Activated naive CD8-positive, alpha-beta T cell (primary cell): ENCODE measurements around the gene KCNIP2.

ENCODE experiments used
- H3K27ac Mint-ChIP-seq: one replicate; pipeline ENCODE4 v1.8.0; 2021; ENCODE audit warnings: mixed read lengths
- H3K27me3 Mint-ChIP-seq: one replicate; pipeline ENCODE4 v1.8.0; 2021; ENCODE audit warnings: mixed read lengths
- H3K36me3 Mint-ChIP-seq: one replicate; pipeline ENCODE4 v1.8.0; 2021; ENCODE audit warnings: mixed read lengths
- H3K4me1 Mint-ChIP-seq: one replicate; pipeline ENCODE4 v1.8.0; 2021; ENCODE audit warnings: low read depth, mixed read lengths
- H3K4me3 Mint-ChIP-seq: one replicate; pipeline ENCODE4 v1.8.0; 2021; ENCODE audit warnings: mild to moderate bottlenecking, mixed read lengths
- H3K9me3 Mint-ChIP-seq: one replicate; pipeline ENCODE4 v1.8.0; 2021; ENCODE audit warnings: low read depth, mixed read lengths

The KCNIP2 gene

DNA sequence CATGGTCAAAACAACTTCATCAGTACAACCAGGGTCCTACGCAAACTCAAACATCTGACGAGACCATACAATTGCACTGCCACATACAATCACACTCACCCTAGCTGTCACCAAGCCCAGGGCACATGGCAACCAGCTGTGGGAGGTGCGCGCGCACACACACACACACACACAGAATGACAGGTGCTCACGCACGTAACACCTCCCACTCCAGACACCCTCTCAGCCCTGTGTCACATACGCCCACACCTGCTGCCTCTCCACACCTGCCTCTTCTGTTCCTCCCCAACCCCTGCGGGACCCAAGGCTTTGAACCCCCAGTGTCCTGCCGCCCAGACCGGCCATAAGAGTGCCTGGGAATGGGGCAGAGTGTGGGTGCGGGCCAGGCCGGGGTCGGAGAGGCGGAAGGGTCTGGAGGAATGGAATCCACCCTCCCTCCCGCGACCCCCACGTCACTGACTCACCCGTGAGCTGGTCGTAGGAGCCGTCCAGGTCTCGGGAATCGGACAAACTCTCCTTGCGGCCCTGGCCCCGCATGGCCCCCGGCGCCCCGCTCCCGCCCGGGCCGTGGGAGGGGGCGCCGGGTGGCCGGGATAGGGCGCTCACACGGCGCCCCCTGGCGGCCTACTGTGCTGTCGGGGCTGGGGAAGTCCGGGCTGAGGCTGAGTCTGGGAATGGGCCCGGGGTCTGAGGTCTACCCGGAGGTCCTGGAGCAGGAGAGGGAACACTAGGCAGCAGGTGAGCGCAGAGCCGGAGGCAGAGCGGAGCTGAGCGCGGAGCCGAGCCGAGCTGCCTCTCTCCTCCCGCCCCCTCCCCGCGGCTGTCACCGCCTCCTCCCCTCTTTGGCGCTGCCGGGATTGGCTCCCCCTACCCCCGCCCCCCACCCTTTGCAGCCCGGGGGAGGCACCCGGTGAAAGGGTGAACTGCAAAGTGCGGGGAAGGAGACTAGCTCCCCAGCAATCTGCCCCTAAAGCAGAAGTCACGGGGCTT, at the start of gene KCNIP2:
Gene KCNIP2 (minus strand): TSS at position 769 of the 990 bp plus-strand sequence. CDS start 232 bp downstream, at position 537.
- no peak within 1 kb of the TSS for H3K27ac Mint-ChIP-seq
- H3K4me1 Mint-ChIP-seq, result peaks cover 47% of the 10 kb centered on the region
- no peaks in the 10 kb centered on the region for H3K9me3 Mint-ChIP-seq
- peak within 1 kb of the TSS; percentile 83 for H3K4me3 Mint-ChIP-seq
- peaks cover 15% of the 10 kb centered on the region for H3K36me3 Mint-ChIP-seq
- peaks cover 5% of the 10 kb centered on the region for H3K27me3 Mint-ChIP-seq

DNA sequence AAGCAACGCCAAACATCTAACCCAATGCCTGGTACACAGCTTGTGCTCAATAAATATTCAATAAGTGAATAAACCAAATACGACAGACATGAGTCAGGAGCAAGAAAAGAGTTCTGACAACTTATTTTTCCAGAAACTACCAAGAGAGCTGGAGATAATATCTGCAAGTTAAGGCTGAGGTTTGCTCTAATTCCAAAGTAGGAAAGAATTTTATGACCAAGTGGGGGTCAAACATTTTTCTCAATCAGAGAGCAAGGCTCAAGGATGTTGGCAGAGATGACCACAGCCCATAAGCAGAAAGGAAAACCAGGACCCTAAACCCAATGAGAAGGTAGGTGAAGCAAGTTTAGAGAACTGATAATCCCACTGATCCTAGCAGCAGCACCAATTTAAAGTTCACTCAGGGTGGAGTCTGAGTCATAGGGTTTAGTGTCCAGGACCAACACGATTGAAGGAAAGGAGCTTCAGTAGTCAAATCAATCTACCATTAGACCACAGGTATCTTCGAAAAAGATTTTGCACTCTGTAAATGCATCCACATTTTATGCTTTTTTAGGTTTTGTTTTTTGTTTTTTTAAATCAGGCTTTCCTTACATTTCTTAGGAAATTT, 49.3 kb upstream of the KCNIP2 start:
- no peak overlapping the region for H3K4me3 Mint-ChIP-seq
- no peak overlapping the region for H3K27ac Mint-ChIP-seq
- no peaks in the 10 kb centered on the region for H3K27me3 Mint-ChIP-seq
- peaks cover 14% of the 10 kb centered on the region for H3K4me1 Mint-ChIP-seq
- peaks cover 5% of the 10 kb centered on the region for H3K36me3 Mint-ChIP-seq
- no peaks in the 10 kb centered on the region for H3K9me3 Mint-ChIP-seq

DNA sequence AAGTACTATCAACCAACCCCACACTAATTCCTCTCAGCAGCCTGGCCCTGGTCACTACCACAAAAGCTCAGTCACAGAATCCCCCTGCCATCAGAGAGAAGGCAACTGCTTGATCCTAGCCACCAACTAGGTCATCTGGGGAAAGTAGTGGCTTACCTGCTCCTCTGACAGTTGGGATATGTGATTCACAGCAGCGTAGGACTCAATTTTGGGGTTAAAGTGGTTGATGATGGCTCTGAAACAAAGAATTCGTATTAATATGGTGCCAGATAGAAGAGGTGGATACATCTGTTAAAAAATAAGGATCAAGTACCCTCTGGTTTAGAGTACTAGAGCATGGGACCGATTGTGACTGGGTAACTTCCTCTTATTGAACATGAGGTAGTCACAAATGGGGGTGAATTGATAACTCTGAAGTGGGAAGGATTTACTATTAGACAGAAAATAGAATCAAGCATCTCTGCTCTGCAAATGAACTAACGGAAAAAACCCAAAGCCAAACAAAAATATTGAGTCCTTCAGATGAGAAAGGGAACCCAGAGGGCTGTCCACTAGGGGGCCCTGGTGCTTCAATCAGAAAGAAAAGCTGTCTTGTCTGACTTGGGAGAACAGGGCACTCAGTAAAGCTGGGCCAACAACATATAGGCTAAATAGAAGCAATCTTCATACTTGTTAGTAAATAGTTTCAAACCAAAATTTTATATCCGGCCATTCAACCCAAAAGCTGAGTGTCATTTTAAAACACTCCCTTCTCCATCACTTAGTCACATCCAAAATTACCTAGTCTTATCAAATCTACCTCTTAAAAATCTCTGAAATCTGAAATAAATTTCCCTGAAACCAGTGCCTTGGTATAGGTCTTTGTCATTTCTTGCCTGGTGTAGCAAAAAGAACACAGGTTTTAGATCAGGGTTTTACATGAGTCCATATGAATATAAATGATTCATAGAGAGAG, 45.9 kb upstream of the KCNIP2 start:
- Mint-ChIP-seq H3K27me3 (no peaks in the 10 kb centered on the region), H3K9me3 (no peaks in the 10 kb centered on the region), H3K4me3 (no peak overlapping the region), H3K36me3 (peaks cover 5% of the 10 kb centered on the region), H3K4me1 (no peaks in the 10 kb centered on the region), H3K27ac (no peak overlapping the region)

DNA sequence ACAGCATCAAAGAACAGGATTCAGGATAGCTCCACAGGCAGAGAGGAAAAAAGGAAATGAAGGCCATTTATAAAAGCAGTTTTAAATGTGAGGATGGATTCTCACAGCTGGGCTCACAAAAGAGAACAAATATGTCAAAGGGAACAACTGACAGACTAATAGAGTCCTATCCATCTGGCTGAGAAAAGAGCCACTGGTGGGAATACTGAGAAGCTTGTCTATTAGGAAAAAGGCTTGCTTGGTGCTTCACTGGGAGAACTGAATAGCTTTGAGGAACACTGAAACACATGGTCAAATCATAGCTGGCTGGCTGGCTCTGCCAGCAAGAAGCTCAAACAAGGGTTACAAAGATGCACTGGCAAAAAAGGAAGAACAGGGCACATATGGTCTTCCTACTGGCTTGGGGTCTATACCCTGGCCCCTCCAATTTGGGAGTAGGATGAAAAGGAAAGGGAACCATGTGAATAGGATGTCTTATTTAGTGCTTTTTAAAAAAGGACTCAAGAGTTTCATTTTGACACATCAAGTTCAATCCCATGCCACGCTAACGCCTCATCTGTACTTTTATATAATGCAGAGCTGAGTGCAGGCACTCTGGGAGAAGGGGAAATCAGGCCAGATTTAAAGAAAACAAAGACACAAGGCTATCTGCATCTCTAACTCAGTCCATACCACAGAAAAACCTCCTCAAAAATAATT, 44.8 kb upstream of the KCNIP2 start:
- Mint-ChIP-seq H3K9me3 (no peaks in the 10 kb centered on the region), H3K4me3 (no peak overlapping the region), H3K27ac (no peak overlapping the region), H3K27me3 (no peaks in the 10 kb centered on the region), H3K36me3 (peaks cover 5% of the 10 kb centered on the region), H3K4me1 (no peaks in the 10 kb centered on the region)

GRCh38 chr10:101887775-101888174, 44.2 kb upstream of the KCNIP2 start:
- Mint-ChIP-seq H3K36me3 (peaks cover 5% of the 10 kb centered on the region), H3K27me3 (no peaks in the 10 kb centered on the region), H3K27ac (no peak overlapping the region), H3K9me3 (no peaks in the 10 kb centered on the region), H3K4me1 (no peaks in the 10 kb centered on the region), H3K4me3 (no peak overlapping the region)

GRCh38 chr10:101886521-101887312, 43.1 kb upstream of the KCNIP2 start:
- H3K27me3 Mint-ChIP-seq, result no peaks in the 10 kb centered on the region
- no peaks in the 10 kb centered on the region for H3K9me3 Mint-ChIP-seq
- H3K4me3 Mint-ChIP-seq, result no peak overlapping the region
- H3K36me3 Mint-ChIP-seq, result peaks cover 5% of the 10 kb centered on the region
- no peak overlapping the region for H3K27ac Mint-ChIP-seq
- no peaks in the 10 kb centered on the region for H3K4me1 Mint-ChIP-seq

- Mint-ChIP-seq H3K4me1 (peaks cover 4% of the 10 kb centered on the region), H3K9me3 (no peaks in the 10 kb centered on the region), H3K27me3 (no peaks in the 10 kb centered on the region), H3K4me3 (no peak overlapping the region), H3K27ac (no peak overlapping the region), H3K36me3 (peaks cover 11% of the 10 kb centered on the region)
Measured at GRCh38 chr10:101881036-101881774, 37.6 kb upstream of the KCNIP2 start.

- Mint-ChIP-seq H3K9me3 (no peaks in the 10 kb centered on the region), H3K36me3 (peaks cover 15% of the 10 kb centered on the region), H3K27ac (no peak overlapping the region), H3K27me3 (no peaks in the 10 kb centered on the region), H3K4me1 (peaks cover 11% of the 10 kb centered on the region), H3K4me3 (no peak overlapping the region)
Measured at GRCh38 chr10:101880232-101880573, 36.6 kb upstream of the KCNIP2 start.

GRCh38 chr10:101879456-101880231, 36.0 kb upstream of the KCNIP2 start:
- peaks cover 13% of the 10 kb centered on the region for H3K4me1 Mint-ChIP-seq
- no peaks in the 10 kb centered on the region for H3K27me3 Mint-ChIP-seq
- H3K27ac Mint-ChIP-seq, result no peak overlapping the region
- no peak overlapping the region for H3K4me3 Mint-ChIP-seq
- H3K9me3 Mint-ChIP-seq, result no peaks in the 10 kb centered on the region
- peaks cover 12% of the 10 kb centered on the region for H3K36me3 Mint-ChIP-seq

- Mint-ChIP-seq H3K4me1 (peaks cover 13% of the 10 kb centered on the region), H3K36me3 (peaks cover 12% of the 10 kb centered on the region), H3K27ac (no peak overlapping the region), H3K4me3 (no peak overlapping the region), H3K9me3 (no peaks in the 10 kb centered on the region), H3K27me3 (no peaks in the 10 kb centered on the region)
Measured at GRCh38 chr10:101878869-101879268, 35.3 kb upstream of the KCNIP2 start.

- no peak overlapping the region for H3K27ac Mint-ChIP-seq
Measured at GRCh38 chr10:101875068-101875688, 31.6 kb upstream of the KCNIP2 start.

GRCh38 chr10:101874252-101874651, 30.7 kb upstream of the KCNIP2 start:
- H3K4me3 Mint-ChIP-seq, result no peak overlapping the region
- H3K27ac Mint-ChIP-seq, result no peak overlapping the region
- no peaks in the 10 kb centered on the region for H3K27me3 Mint-ChIP-seq
- no peaks in the 10 kb centered on the region for H3K9me3 Mint-ChIP-seq
- peaks cover 13% of the 10 kb centered on the region for H3K4me1 Mint-ChIP-seq
- peaks cover 14% of the 10 kb centered on the region for H3K36me3 Mint-ChIP-seq

More at GRCh38 chr10:101875068-101875688, 31.6 kb upstream of the KCNIP2 start:
- peaks cover 18% of the 10 kb centered on the region for H3K36me3 Mint-ChIP-seq
- peaks cover 13% of the 10 kb centered on the region for H3K4me1 Mint-ChIP-seq
- H3K9me3 Mint-ChIP-seq, result no peaks in the 10 kb centered on the region
- no peak overlapping the region for H3K4me3 Mint-ChIP-seq
- H3K27me3 Mint-ChIP-seq, result no peaks in the 10 kb centered on the region
